ENCODE measurements around the gene PUM2.

Gene PUM2

GRCh38 chr2:20343128-20343527 lies 7.5 kb downstream of the PUM2 start:
- no peak for DNase-seq

- no peak for DNase-seq
These were observed 11.6 kb downstream of the PUM2 start for GRCh38 chr2:20339012-20339411.

GRCh38 chr2:20334605-20335203 lies 15.9 kb downstream of the PUM2 start:
- peak; percentile 67 for DNase-seq

GRCh38 chr2:20333738-20334137 lies 16.9 kb downstream of the PUM2 start:
- DNase-seq, result no peak

- DNase-seq, result no peak
These were observed 20.5 kb downstream of the PUM2 start for GRCh38 chr2:20330192-20330591.

- DNase-seq, result no peak
These were observed 23.3 kb downstream of the PUM2 start for GRCh38 chr2:20327370-20327769.

- DNase-seq, result peak; percentile 77
These were observed 24.4 kb downstream of the PUM2 start for GRCh38 chr2:20326163-20326780.

GRCh38 chr2:20322527-20323300 lies 27.9 kb downstream of the PUM2 start:
- no peak for DNase-seq

- DNase-seq, result no peak
These were observed 33.0 kb downstream of the PUM2 start for GRCh38 chr2:20317690-20318089.

GRCh38 chr2:20317197-20317596 lies 33.4 kb downstream of the PUM2 start:
- DNase-seq, result no peak

GRCh38 chr2:20314562-20315501 lies 35.8 kb downstream of the PUM2 start:
- DNase-seq, result no peak

- DNase-seq, result no peak
These were observed 37.0 kb downstream of the PUM2 start for GRCh38 chr2:20313659-20314058.

GRCh38 chr2:20309001-20309400 lies 41.6 kb downstream of the PUM2 start:
- no peak for DNase-seq

- no peak for DNase-seq
These were observed 43.3 kb downstream of the PUM2 start for GRCh38 chr2:20307311-20307710.

GRCh38 chr2:20304411-20304810 lies 46.2 kb downstream of the PUM2 start:
- no peak for DNase-seq

- DNase-seq, result no peak
These were observed 46.7 kb downstream of the PUM2 start for GRCh38 chr2:20303966-20304365.

- no peak for DNase-seq
These were observed 48.6 kb downstream of the PUM2 start for GRCh38 chr2:20302019-20302418.

GRCh38 chr2:20300656-20301055 lies 50.0 kb downstream of the PUM2 start:
- DNase-seq, result no peak

- no peak for DNase-seq
These were observed 51.5 kb downstream of the PUM2 start for GRCh38 chr2:20299113-20299512.

GRCh38 chr2:20294231-20294630 lies 56.4 kb downstream of the PUM2 start:
- no peak for DNase-seq

- no peak for DNase-seq
These were observed 57.7 kb downstream of the PUM2 start for GRCh38 chr2:20292984-20293383.

GRCh38 chr2:20291846-20292408 lies 58.7 kb downstream of the PUM2 start:
- DNase-seq, result no peak

GRCh38 chr2:20291106-20291564 lies 59.5 kb downstream of the PUM2 start:
- DNase-seq, result peak; percentile 84
